Prostate gland (tissue), 2 donors: ENCODE data around the gene LMAN1L. TPM values are rescaled to one million over a fixed set of nuclear protein-coding genes. Genes with fewer than 3 reads are reported as not detected.

Experiments
- DNase-seq: peaks from one replicate; pipeline ENCODE4 v3.0.0-alpha.2; 2019; ENCODE audit warnings: low spot score
- H3K27ac ChIP-seq, 2 donors: fragments of 200-600 bp; sonication (generic); 2 replicates each; pipeline ENCODE4 v1.5.1; 2017 to 2019
- H3K27me3 ChIP-seq: fragments of 200-600 bp; sonication (generic); replicated peaks from 2 replicates; pipeline ENCODE4 v1.5.1; 2019; ENCODE audit not compliant: insufficient read depth
- H3K36me3 ChIP-seq, 2 donors: fragments of 200-600 bp; sonication (generic); 1 replicate in 1 of 2; 2 replicates in 1 of 2; pipeline versions ENCODE4 v1.5.1 to v1.8.1; 2017 to 2019
- H3K4me1 ChIP-seq: fragments of 200-600 bp; sonication (generic); replicated peaks from 2 replicates; pipeline ENCODE4 v1.5.1; 2019
- H3K4me3 ChIP-seq, 2 donors: fragments of 200-600 bp; sonication (generic); 2 replicates each; pipeline ENCODE4 v1.5.1; 2017 to 2019
- H3K9me3 ChIP-seq: fragments of 200-600 bp; sonication (generic); 2 replicates; pipeline ENCODE4 v1.5.1; 2017
- POLR2A ChIP-seq: fragments of 450-650 bp; IDR thresholded peaks from one replicate; pipeline ENCODE4 v1.6.1; 2016; ENCODE audit warnings: antibody characterized with exemption, mild to moderate bottlenecking
- POLR2AphosphoS5 ChIP-seq: sonication (generic); formaldehyde crosslinking; IDR thresholded peaks from one replicate; pipeline ENCODE4 v1.6.1; 2017; ENCODE audit warnings: antibody characterized with exemption
- WGBS: methylation state at CpG from one replicate; pipeline ENCODE4 v1.1.5; 2018; 5-methylcytosine and 5-hydroxymethylcytosine counted together
- intact Hi-C: fragments of 100-400 bp; cut with DNase I; formaldehyde crosslinking; loops from one replicate; pipeline ENCODE4 v1.14.2; 2022
- total RNA-seq, 2 donors: library from RNA; depleted of rRNA; stranded (reverse); fragments of >200 nt; gene quantifications; one replicate each; pipeline ENCODE4 v1.1.0, GENCODE V29; 2016
- TF ChIP-seq, protein P1 (sequence below), 4 experiments: fragments of 200-600 bp in 2 of 4; fragments of 450-650 bp in 2 of 4; sonication (generic) in 2 of 4; IDR thresholded peaks; 1 replicate in 3 of 4; 2 replicates in 1 of 4; pipeline ENCODE4 v1.5.1; 2016 to 2019; ENCODE audit warnings: antibody characterized with exemption in 4 of 4, mild to moderate bottlenecking in 2 of 4, moderate library complexity in 2 of 4

Gene LMAN1L
- total RNA-seq, 2 donors from 2014 or later = 219 to 229 TPM

DNA sequence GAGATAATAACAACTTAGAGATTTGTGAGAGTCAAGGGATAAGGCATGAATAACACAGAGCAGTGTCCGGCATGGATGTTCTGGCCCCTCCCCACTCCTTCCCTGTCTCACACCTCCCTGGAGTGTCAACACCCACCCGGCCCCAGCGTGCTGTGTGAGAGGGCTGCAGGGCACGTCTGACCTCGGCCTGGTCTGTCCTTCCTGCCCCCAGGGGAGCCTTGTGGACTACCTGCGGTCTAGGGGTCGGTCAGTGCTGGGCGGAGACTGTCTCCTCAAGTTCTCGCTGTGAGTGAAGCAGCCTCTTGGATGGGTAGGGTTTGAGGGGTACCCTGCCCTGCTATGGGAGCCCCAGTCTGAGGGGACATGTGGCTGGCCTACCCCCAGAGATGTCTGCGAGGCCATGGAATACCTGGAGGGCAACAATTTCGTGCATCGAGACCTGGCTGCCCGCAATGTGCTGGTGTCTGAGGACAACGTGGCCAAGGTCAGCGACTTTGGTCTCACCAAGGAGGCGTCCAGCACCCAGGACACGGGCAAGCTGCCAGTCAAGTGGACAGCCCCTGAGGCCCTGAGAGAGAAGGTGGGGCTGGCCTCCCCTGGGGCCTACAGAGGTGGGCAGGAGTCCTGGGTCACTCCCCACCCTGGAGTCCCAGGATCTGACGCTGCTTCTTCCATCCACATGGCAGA, 11.2 kb upstream of the LMAN1L start:
- 81% methylated on average over 18 of the region's 18 CpGs for WGBS
- Histone ChIP-seq H3K4me1 (peaks cover 19% of the 10 kb centered on the region), H3K27me3 (no peaks in the 10 kb centered on the region), H3K36me3 (peaks cover 4 to 8% of the 10 kb centered on the region in 2 donors), H3K27ac (no peak overlapping the region), H3K9me3 (no peaks in the 10 kb centered on the region), H3K4me3 (no peak overlapping the region)
- DNase-seq = no peak
- TF ChIP-seq POLR2AphosphoS5 (no peak), POLR2A (no peak)
- TF ChIP-seq, protein P1, sequence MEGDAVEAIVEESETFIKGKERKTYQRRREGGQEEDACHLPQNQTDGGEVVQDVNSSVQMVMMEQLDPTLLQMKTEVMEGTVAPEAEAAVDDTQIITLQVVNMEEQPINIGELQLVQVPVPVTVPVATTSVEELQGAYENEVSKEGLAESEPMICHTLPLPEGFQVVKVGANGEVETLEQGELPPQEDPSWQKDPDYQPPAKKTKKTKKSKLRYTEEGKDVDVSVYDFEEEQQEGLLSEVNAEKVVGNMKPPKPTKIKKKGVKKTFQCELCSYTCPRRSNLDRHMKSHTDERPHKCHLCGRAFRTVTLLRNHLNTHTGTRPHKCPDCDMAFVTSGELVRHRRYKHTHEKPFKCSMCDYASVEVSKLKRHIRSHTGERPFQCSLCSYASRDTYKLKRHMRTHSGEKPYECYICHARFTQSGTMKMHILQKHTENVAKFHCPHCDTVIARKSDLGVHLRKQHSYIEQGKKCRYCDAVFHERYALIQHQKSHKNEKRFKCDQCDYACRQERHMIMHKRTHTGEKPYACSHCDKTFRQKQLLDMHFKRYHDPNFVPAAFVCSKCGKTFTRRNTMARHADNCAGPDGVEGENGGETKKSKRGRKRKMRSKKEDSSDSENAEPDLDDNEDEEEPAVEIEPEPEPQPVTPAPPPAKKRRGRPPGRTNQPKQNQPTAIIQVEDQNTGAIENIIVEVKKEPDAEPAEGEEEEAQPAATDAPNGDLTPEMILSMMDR (IDR thresholded peaks at IDR 0.05) = no peak
- intact Hi-C loops = no loop called here

DNA sequence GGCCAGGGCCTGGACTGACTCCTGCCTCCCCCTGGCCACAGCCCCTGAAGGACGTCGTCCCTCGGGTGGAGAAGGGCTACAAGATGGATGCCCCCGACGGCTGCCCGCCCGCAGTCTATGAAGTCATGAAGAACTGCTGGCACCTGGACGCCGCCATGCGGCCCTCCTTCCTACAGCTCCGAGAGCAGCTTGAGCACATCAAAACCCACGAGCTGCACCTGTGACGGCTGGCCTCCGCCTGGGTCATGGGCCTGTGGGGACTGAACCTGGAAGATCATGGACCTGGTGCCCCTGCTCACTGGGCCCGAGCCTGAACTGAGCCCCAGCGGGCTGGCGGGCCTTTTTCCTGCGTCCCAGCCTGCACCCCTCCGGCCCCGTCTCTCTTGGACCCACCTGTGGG, 10.3 kb upstream of the LMAN1L start:
- Histone ChIP-seq H3K36me3 (peaks cover 4 to 8% of the 10 kb centered on the region in 2 donors), H3K9me3 (no peaks in the 10 kb centered on the region), H3K4me3 (no peak overlapping the region), H3K4me1 (peaks cover 19% of the 10 kb centered on the region), H3K27ac (no peak overlapping the region), H3K27me3 (no peaks in the 10 kb centered on the region)
- DNase-seq = no peak
- 94% methylated on average over 20 of the region's 20 CpGs for WGBS
- TF ChIP-seq POLR2AphosphoS5 (no peak), POLR2A (no peak)
- TF ChIP-seq, protein P1 (IDR thresholded peaks at IDR 0.05) = no peak
- intact Hi-C loops = no loop called here

DNA sequence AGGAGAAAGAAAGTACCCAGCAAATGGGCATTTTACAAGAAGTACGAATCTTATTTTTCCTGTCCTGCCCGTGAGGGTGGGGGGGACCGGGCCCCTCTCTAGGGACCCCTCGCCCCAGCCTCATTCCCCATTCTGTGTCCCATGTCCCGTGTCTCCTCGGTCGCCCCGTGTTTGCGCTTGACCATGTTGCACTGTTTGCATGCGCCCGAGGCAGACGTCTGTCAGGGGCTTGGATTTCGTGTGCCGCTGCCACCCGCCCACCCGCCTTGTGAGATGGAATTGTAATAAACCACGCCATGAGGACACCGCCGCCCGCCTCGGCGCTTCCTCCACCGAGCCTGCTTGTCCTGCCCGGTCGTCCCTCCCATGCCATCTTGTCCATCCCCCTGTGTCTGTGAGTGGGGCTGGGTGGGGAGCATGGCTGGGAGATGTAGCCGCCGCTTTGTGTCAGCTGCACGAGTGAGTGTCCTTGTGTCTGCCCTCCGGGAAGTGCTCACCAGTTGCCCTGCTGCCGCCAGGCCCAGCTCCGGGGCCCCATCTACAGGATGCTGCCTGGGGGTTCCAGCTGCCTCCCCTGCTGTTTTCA, 9.7 kb upstream of the LMAN1L start:
- H3K4me3 ChIP-seq = no peak overlapping the region
- no peaks in the 10 kb centered on the region for H3K9me3 ChIP-seq
- WGBS = 87% methylated on average over 31 of the region's 31 CpGs
- TF ChIP-seq, protein P1 (IDR thresholded peaks at IDR 0.05) = no peak
- no peak for TF ChIP-seq POLR2A
- TF ChIP-seq POLR2AphosphoS5 = no peak
- H3K27ac ChIP-seq = no peak overlapping the region
- H3K27me3 ChIP-seq = no peaks in the 10 kb centered on the region
- H3K4me1 ChIP-seq = peaks cover 19% of the 10 kb centered on the region
- DNase-seq = no peak
- intact Hi-C loops = no loop called here
- H3K36me3 ChIP-seq = peaks cover 4 to 8% of the 10 kb centered on the region in 2 donors

DNA sequence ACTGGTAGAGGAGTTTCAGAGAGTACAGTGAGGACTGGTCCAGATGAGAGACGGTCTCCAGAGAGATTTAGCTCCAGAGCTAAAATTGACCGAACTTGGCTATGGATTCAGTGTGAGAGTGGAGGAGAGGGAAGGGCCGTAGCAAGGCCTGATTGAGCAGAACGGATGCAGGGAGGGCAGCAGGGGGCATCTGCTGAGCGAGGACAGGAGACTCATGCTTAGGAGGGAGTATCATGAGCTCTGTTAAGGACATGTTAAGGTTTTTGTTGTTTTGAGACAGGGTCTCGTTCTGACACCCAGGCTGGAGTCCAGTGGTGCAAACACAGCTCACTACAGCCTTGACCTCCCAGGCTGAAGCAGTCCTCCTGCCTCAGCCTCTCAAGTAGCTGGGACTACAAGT, 7.7 kb upstream of the LMAN1L start:
- no peak for DNase-seq
- H3K36me3 ChIP-seq = peaks cover 4 to 8% of the 10 kb centered on the region in 2 donors
- no peaks in the 10 kb centered on the region for H3K27me3 ChIP-seq
- intact Hi-C loops = no loop called here
- TF ChIP-seq, protein P1 (IDR thresholded peaks at IDR 0.05) = no peak
- no peak for TF ChIP-seq POLR2A
- no peak for TF ChIP-seq POLR2AphosphoS5
- 70% methylated on average over 6 of the region's 6 CpGs for WGBS
- no peak overlapping the region for H3K4me3 ChIP-seq
- H3K9me3 ChIP-seq = no peaks in the 10 kb centered on the region
- peaks cover under 1% of the 10 kb centered on the region for H3K4me1 ChIP-seq
- no peak overlapping the region for H3K27ac ChIP-seq

DNA sequence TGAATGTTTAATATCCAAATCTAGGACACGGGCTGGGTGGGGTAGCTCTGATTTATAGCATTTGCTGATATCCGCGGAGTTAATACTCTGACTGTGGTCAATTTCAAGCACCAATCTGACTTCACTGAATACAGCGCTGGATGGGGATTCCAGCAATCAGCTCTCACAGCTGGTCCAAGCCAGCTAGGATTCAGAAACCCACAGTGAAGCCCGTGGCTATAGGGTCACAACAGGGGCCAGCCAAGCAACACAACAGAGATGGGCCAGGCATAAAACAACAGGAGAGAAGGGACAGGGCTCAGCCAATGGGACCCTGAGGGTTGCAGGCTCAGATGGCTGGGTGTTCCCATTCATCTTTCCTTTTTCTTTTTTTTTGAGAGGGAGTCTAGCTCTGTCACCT, 5.4 kb upstream of the LMAN1L start:
- Histone ChIP-seq H3K4me1 (no peaks in the 10 kb centered on the region), H3K27ac (peak overlapping the region; percentile 77 to 80), H3K4me3 (no peak overlapping the region), H3K36me3 (peaks cover 0 to 4% of the 10 kb centered on the region in 2 donors), H3K27me3 (no peaks in the 10 kb centered on the region), H3K9me3 (no peaks in the 10 kb centered on the region)
- no peak for DNase-seq
- intact Hi-C loops = no loop called here
- TF ChIP-seq POLR2AphosphoS5 (no peak), POLR2A (no peak)
- TF ChIP-seq, protein P1 (IDR thresholded peaks at IDR 0.05) = no peak
- 56% methylated on average over 5 of the region's 5 CpGs for WGBS
